OCI-M2 (cell line): ENCODE measurements around the gene TAF11L8.
"Not testable (repeated sequence)": the region's sequence is repeated elsewhere in the genome, so short reads cannot be mapped to it uniquely, and the experiment has no call there.

Experiments
- DNase-seq: peaks from one replicate; lab custom pipeline; 2025; ENCODE audit not compliant: unreplicated experiment; lab: John Stamatoyannopoulos, UW

The TAF11L8 gene

GRCh38 chr5:17590860-17591259, at the start of gene TAF11L8:
TAF11L8 (minus strand) TSS chr5:17590960.
- DNase-seq: not testable (repeated sequence)

- DNase-seq: no peak
Observed at GRCh38 chr5:17634160-17634559, 43.4 kb upstream of the TAF11L8 start, which contains the start of gene TAF11L14. TAF11L14 (plus strand) TSS chr5:17634460.

GRCh38 chr5:17631788-17632187, 41.0 kb upstream of the TAF11L8 start, which contains the start of gene TAF11L13:
TAF11L13 (plus strand) TSS chr5:17632088.
- DNase-seq: not testable (repeated sequence)

- no peak for DNase-seq
Observed at GRCh38 chr5:17625686-17626085, 34.9 kb upstream of the TAF11L8 start.

- DNase-seq: no peak
Observed at GRCh38 chr5:17620627-17621026, 29.9 kb upstream of the TAF11L8 start.

- no peak for DNase-seq
Observed at GRCh38 chr5:17619354-17619753, 28.6 kb upstream of the TAF11L8 start.

GRCh38 chr5:17614872-17615605, 24.3 kb upstream of the TAF11L8 start:
- DNase-seq: no peak

- not testable (repeated sequence) for DNase-seq
Observed at GRCh38 chr5:17610092-17610491, 19.3 kb upstream of the TAF11L8 start, which contains the start of gene TAF11L12. TAF11L12 (plus strand) TSS chr5:17610392.

- DNase-seq: not testable (repeated sequence)
Observed at GRCh38 chr5:17607461-17607860, 16.7 kb upstream of the TAF11L8 start.

- DNase-seq: no peak
Observed at GRCh38 chr5:17604951-17605350, 14.2 kb upstream of the TAF11L8 start.

- DNase-seq: not testable (repeated sequence)
Observed at GRCh38 chr5:17603880-17604279, 13.1 kb upstream of the TAF11L8 start, which contains the start of gene TAF11L11. TAF11L11 (plus strand) TSS chr5:17604183.

GRCh38 chr5:17597728-17598127, 7.0 kb upstream of the TAF11L8 start, which contains the start of gene TAF11L10:
TAF11L10 (minus strand) TSS chr5:17597828.
- DNase-seq: not testable (repeated sequence)

- not testable (repeated sequence) for DNase-seq
Observed at GRCh38 chr5:17594255-17594654, 3.5 kb upstream of the TAF11L8 start, which contains the start of gene TAF11L9. TAF11L9 (minus strand) TSS chr5:17594394.

GRCh38 chr5:17585658-17586057, 5.1 kb downstream of the TAF11L8 start, which contains the start of gene TAF11L7:
TAF11L7 (minus strand) TSS chr5:17585758.
- DNase-seq: not testable (repeated sequence)
